ENCODE measurements around the gene MLEC.

DNA sequence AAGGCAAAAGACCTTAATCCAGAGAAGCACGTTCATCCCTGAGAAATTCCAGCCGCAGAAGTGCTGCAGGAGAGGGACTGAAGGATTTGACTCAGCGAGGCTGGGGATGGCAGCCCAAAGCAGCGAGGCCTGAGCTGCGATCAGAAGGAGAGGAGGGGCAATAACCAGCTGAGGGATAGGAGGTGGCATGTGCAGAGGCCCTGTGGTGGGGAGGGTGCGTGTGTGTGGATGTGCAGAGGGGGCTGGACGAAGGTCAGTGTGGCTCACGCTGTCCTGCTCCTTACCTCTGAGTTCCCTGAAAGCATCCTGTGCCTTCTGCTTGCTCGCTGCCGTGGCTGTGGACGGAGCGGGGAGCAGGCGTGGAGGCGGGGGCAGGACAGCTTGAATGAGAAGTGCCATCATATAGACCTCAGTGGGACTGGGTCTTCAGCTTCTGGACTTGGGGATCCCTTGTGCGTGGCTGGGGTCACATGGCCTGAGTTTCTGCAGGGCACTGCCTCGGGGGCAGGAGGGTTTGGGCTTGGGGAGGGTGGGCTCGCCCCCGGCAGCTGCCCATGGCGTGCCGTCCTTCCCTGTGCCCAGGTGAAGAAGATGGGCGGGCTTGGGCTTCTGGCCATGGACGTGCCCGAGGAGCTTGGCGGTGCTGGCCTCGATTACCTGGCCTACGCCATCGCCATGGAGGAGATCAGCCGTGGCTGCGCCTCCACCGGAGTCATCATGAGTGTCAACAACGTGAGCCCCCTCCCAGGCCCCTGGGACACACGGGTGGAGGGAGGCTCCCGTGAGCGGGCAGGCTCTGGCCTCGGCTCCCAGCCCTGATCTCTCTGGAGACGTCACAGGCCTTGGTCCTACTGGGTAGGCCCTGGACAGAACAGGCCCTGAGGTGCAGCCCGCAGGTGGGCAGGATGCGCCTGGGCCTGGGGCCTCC, 49.7 kb downstream of the MLEC start:
- TF ChIP-seq POLR2AphosphoS5 (IDR thresholded peaks at IDR 0.05; ENCODE audit: low read depth, low read length) (no peak), POLR2A (IDR thresholded peaks at IDR 0.05; ENCODE audit: low read depth, low read length) (no peak)
